BLaER1 (cell line): ENCODE results near the gene RNF114.
A peak's percentile ranks its signal among the peaks of the same experiment; 100 is the strongest.
"Not testable (repeated sequence)": the region's sequence is repeated elsewhere in the genome, so short reads cannot be mapped to it uniquely, and the experiment has no call there.

Source experiments
- H3K27ac ChIP-seq: shearing (Covaris generic); formaldehyde crosslinking; 2 replicates; pipeline ENCODE4 v1.8.1; 2022
- H3K27me3 ChIP-seq: shearing (Covaris generic); formaldehyde crosslinking; 2 replicates; pipeline ENCODE4 v1.8.1; 2022
- H3K36me3 ChIP-seq: shearing (Covaris generic); formaldehyde crosslinking; 2 replicates; pipeline ENCODE4 v1.8.1; 2022
- H3K4me1 ChIP-seq: shearing (Covaris generic); formaldehyde crosslinking; 2 replicates; pipeline ENCODE4 v1.8.1; 2022
- H3K4me2 ChIP-seq: shearing (Covaris generic); formaldehyde crosslinking; 2 replicates; pipeline ENCODE4 v1.8.1; 2022
- H3K4me3 ChIP-seq: shearing (Covaris generic); formaldehyde crosslinking; 2 replicates; pipeline ENCODE4 v1.8.1; 2022
- H3K9ac ChIP-seq: shearing (Covaris generic); formaldehyde crosslinking; 2 replicates; pipeline ENCODE4 v1.8.1; 2022
- H3K9me3 ChIP-seq: shearing (Covaris generic); formaldehyde crosslinking; 2 replicates; pipeline ENCODE4 v1.8.1; 2022
- H4K20me1 ChIP-seq: shearing (Covaris generic); formaldehyde crosslinking; 2 replicates; pipeline ENCODE4 v1.8.1; 2022
- Cebpa-rat ChIP-seq: shearing (Covaris generic); IDR thresholded peaks from 2 replicates; pipeline ENCODE4 v1.8.1; 2022

The RNF114 gene

DNA sequence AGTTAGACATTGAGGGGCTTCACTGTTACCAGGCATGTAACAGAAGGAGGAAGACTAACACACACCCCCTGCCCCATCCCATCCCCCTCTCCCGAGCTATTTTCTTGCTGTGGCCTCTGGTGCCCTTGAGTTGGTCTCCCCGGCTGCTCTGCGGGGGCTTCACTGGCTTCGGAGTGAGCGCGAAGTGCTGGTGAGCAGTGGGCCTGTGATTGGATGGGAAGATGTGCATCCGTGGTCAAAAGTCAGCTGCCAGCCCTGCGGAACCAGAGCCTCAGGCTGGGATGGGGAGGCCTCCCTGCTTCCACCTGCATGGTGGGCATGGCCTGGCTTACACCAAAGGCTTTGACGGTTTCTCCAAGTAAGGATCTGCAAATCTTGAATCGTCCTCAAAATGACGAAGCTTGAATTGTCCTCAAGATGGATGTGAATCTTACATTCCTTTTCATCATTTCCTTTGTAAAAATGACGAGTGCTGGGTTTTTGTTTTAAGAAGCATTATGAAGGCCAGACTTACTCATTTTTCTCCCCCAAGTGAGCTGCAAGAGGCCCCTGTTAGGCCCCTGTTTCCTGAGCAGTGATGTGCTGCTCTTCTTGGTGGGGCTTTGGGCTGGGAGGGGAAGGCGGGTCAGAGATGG is 44.6 kb upstream of the RNF114 start:
- 0 out of 2 replicates have a peak, but pooled peaks cover 9% of the 10 kb centered on the region for H3K36me3 ChIP-seq
- no peak for TF ChIP-seq Cebpa-rat
- H3K9me3 ChIP-seq, result no peaks in the 10 kb centered on the region
- no peak overlapping the region for H3K4me3 ChIP-seq
- H3K27me3 ChIP-seq, result no peaks in the 10 kb centered on the region
- no peak overlapping the region for H3K27ac ChIP-seq
- no peaks in the 10 kb centered on the region for H4K20me1 ChIP-seq
- no peak overlapping the region for H3K9ac ChIP-seq
- no peak overlapping the region for H3K4me2 ChIP-seq
- peaks cover 76% of the 10 kb centered on the region for H3K4me1 ChIP-seq

DNA sequence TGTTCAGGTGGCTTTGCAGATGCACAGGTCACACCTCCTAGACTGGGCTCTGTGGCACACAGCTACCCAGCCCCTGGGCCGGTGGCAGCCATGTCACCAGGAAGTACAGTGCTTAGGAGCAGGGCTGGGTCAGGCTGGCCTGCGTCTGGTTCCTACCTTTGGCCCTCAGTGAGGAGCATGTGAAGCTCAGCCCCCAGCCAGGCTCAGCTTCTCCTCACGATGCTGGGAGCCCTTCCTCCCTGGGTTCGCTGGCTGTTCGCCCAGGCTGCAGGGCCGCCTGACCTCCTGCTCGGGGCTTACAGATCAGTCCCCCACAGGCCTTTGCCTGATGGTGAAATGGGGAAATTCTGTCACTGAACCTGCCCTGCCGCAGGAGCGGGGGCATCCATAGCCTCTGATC is 43.9 kb upstream of the RNF114 start:
- H3K4me3 ChIP-seq, result no peak overlapping the region
- peak overlapping the region; percentile 54; the same call in 1 of the 2 replicates for H3K27ac ChIP-seq
- no peaks in the 10 kb centered on the region for H3K27me3 ChIP-seq
- H3K9ac ChIP-seq, result peak overlapping the region; percentile 46; the same call in 1 of the 2 replicates
- H3K9me3 ChIP-seq, result no peaks in the 10 kb centered on the region
- H3K4me1 ChIP-seq, result peaks cover 70% of the 10 kb centered on the region
- no peak for TF ChIP-seq Cebpa-rat
- no peaks in the 10 kb centered on the region for H4K20me1 ChIP-seq
- H3K4me2 ChIP-seq, result peak overlapping the region; percentile 51
- H3K36me3 ChIP-seq, result 0 out of 2 replicates have a peak, but pooled peaks cover 9% of the 10 kb centered on the region

- Histone ChIP-seq H3K4me3 (no peak overlapping the region), H3K9ac (peak overlapping the region; percentile 46; the same call in 1 of the 2 replicates), H3K4me2 (peak overlapping the region; percentile 51), H3K36me3 (0 out of 2 replicates have a peak, but pooled peaks cover 9% of the 10 kb centered on the region), H3K27me3 (no peaks in the 10 kb centered on the region), H3K9me3 (peaks cover 4% of the 10 kb centered on the region; the same call in 1 of the 2 replicates), H4K20me1 (no peaks in the 10 kb centered on the region), H3K4me1 (peaks cover 69% of the 10 kb centered on the region), H3K27ac (peak overlapping the region; percentile 54; the same call in 1 of the 2 replicates)
- no peak for TF ChIP-seq Cebpa-rat
Measured at GRCh38 chr20:49892817-49893216, 43.4 kb upstream of the RNF114 start.

DNA sequence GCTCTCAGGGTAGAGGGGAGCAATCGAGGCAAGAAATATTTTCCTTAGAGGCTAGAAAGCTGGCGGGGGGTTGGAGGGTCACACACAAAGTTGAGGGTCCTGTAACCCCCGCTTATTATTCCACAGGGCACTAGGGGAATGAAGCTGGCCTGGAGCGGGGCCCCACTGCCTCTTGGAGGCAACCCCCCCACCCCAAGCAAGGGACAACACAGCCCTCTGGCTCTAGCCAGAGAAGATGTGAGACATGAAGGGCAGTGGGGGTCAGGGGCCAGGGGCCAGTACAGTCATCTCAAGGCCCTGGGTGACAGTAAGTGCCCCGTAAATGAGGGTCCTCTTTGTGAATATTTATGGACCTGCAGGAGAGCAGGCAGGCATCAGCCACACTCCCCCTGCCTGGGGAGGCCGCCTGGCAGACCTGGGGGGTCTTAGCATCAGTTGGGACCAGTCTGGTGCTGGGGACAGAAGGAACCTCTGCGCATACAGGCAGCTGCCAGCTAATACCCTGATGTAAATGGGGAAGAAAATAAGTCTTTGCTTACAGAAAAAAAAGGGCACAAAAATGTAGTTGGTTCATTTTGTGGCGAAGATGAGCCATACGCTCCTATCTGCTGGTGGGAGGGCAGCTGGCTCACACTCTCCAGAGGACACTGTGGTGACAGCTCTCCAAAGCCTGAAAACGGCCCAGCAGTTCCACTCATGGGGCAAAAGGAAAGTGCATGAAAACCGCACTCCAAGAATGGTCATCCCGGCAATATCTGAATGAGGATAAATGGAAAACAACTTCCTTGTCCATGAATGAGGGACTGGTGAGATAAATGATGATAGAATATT is 42.7 kb upstream of the RNF114 start:
- no peak for TF ChIP-seq Cebpa-rat
- Histone ChIP-seq H3K4me2 (peak overlapping the region; percentile 51; the same call in 1 of the 2 replicates), H3K4me3 (no peak overlapping the region), H3K27me3 (no peaks in the 10 kb centered on the region), H3K27ac (peak overlapping the region; percentile 54; the same call in 1 of the 2 replicates), H3K9me3 (peaks cover 6% of the 10 kb centered on the region; the same call in 1 of the 2 replicates), H3K4me1 (peaks cover 62% of the 10 kb centered on the region), H3K9ac (peak overlapping the region; percentile 46; the same call in 1 of the 2 replicates), H3K36me3 (0 out of 2 replicates have a peak, but pooled peaks cover 9% of the 10 kb centered on the region), H4K20me1 (no peaks in the 10 kb centered on the region)

DNA sequence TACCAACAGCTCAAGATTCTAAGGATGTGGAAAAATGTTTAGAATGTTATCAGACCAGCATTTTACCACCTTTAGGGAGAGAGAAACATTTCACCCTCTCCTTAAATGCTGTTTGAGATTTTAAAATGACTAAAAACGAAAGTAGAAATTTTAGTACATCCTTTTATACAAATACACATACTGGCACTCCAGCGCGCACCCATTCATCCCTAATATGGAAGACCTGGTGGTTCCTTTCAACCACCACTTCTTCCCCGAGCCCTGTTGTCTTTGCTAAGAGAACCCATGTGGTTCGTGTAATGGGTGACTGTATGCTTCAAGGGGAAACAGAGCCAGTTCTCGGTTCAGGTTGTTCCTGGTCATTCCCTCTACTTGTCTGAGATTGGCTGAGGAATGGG is 42.1 kb upstream of the RNF114 start:
- Histone ChIP-seq H3K27ac (no peak overlapping the region), H3K4me2 (no peak overlapping the region), H3K27me3 (no peaks in the 10 kb centered on the region), H3K36me3 (0 out of 2 replicates have a peak, but pooled peaks cover 6% of the 10 kb centered on the region), H4K20me1 (no peaks in the 10 kb centered on the region), H3K9me3 (peaks cover 6% of the 10 kb centered on the region; the same call in 1 of the 2 replicates), H3K4me1 (peaks cover 56% of the 10 kb centered on the region), H3K4me3 (no peak overlapping the region), H3K9ac (no peak overlapping the region)
- TF ChIP-seq Cebpa-rat, result no peak

- H3K27me3 ChIP-seq, H3K9me3 ChIP-seq, H4K20me1 ChIP-seq, H3K36me3 ChIP-seq, H3K27ac ChIP-seq, H3K4me2 ChIP-seq, H3K9ac ChIP-seq, H3K4me3 ChIP-seq: not testable (repeated sequence)
- peaks cover 41% of the 10 kb centered on the region for H3K4me1 ChIP-seq
Measured at GRCh38 chr20:49895474-49896093, 40.6 kb upstream of the RNF114 start.

DNA sequence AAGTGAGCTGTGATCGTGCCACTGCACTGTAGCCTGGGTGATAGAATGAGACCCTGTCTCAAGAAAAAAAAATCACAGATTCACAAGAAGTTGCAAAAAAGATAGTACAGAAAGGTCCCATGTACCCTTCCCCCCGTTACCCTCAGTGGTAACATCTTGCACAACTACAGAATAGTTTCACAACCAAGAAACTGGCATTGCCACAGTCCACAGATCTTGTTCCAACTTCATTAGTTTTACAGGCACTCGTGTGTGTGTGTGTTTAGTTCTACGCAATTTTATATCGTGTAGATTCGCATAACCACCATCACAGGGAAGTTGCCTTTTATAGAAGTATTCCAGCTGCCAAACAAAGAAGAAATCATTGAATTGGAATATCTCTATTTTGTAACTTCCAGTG is 40.0 kb upstream of the RNF114 start:
- no peak overlapping the region for H3K4me3 ChIP-seq

DNA sequence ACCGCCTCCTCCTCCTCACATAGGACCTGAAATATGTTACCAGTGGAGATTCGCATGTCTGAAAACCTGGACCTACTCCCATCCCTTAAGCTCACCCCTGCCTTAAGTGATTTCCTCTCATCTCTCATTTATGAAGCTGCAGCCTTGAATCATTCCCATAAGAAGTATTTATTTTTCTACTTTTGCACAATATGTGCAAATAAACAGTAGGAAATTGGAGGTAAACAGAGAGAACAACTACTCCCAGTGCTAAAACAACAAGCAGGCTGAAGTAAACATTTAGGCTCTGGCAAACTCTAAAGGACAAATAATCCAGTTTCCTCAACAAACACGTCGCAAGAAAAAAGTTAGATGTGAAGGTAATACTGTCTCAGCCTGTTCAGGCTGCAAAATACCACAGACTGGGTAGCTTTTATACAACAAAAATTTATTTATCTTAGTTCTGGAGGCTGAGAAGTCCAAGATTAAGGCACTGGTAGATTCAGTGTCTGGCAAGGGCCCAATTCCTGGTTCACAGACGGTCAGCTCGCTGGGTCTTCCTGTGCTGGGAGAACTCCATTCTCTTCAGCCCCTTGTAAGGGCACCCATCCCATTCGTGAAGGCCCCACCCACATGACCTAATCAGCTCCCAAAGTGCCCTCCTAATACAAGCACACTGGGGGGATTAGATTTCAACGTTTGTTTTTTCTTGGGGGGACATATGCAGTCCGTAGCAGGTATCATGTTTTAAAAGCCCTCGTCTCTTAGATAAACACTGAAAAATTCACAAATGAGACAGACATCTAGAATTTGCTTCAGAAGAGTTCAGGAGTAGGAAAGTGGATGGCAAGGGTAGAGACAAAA is 36.4 kb upstream of the RNF114 start:
- Histone ChIP-seq H3K4me3 (no peak overlapping the region), H3K4me1 (peaks cover 5% of the 10 kb centered on the region; the same call in 1 of the 2 replicates), H3K27ac (no peak overlapping the region), H3K4me2 (no peak overlapping the region), H3K9me3 (peaks cover 6% of the 10 kb centered on the region; the same call in 1 of the 2 replicates), H3K27me3 (no peaks in the 10 kb centered on the region), H3K36me3 (peaks cover 14% of the 10 kb centered on the region), H3K9ac (no peak overlapping the region), H4K20me1 (peaks cover 8% of the 10 kb centered on the region; the same call in 1 of the 2 replicates)
- TF ChIP-seq Cebpa-rat, result no peak

More for the DNA sequence above, 40.0 kb upstream of the RNF114 start:
- no peak overlapping the region for H3K9ac ChIP-seq
- peaks cover 35% of the 10 kb centered on the region for H3K4me1 ChIP-seq
- no peaks in the 10 kb centered on the region for H3K36me3 ChIP-seq
- no peaks in the 10 kb centered on the region for H4K20me1 ChIP-seq
- H3K27ac ChIP-seq, result no peak overlapping the region
- no peaks in the 10 kb centered on the region for H3K27me3 ChIP-seq
- H3K4me2 ChIP-seq, result no peak overlapping the region
- peaks cover 6% of the 10 kb centered on the region; the same call in 1 of the 2 replicates for H3K9me3 ChIP-seq
- no peak for TF ChIP-seq Cebpa-rat

DNA sequence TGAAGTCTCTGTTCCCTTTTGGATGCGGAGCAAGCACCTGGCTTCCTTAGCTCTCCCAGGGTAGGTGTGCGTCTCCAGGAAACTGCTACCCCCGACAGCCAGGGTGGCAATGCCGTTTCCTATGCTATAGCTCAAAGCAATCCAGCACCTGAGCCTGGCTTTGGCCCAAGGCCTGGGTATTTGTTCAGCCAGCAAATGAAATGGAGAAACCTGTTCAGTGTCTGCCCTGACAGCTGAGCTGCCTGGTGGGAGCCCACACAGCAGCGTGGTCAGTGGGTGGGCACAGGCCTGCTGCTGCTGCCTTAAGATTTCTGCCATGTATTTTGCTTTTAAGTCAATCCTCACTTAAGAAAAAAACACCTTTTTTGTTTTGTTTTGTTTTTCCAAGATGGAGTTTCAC is 34.6 kb upstream of the RNF114 start:
- Histone ChIP-seq H4K20me1 (peaks cover 27% of the 10 kb centered on the region; the same call in 1 of the 2 replicates), H3K4me3 (no peak overlapping the region), H3K27me3 (no peaks in the 10 kb centered on the region), H3K4me2 (no peak overlapping the region), H3K9me3 (peaks cover 6% of the 10 kb centered on the region; the same call in 1 of the 2 replicates), H3K9ac (no peak overlapping the region), H3K36me3 (peaks cover 32% of the 10 kb centered on the region), H3K27ac (no peak overlapping the region), H3K4me1 (peaks cover 5% of the 10 kb centered on the region; the same call in 1 of the 2 replicates)
- no peak for TF ChIP-seq Cebpa-rat
